Measurements from ENCODE around the gene SPPL2A. TPM values are rescaled to one million over a fixed set of nuclear protein-coding genes. Genes with fewer than 3 reads are reported as not detected.

Gene SPPL2A
- total RNA-seq, 1 donor from 2014 or later, result 115 TPM

DNA sequence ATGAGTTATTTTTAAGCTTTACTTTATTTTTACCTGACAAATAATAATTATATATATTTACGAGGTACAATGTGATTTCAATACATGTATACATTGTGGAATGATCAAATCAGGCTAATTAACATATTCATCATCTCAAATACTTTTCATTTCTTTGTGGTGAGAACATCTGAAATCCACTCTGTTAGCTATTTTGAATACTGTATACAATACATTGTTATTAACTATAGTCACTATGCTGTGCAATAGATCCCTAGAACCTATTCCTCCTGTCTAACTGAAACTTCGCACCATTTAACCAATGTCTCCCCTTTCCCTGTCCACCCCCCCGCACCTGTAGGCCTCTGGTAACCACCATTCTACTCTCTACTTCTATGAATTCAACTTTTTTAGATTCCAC is 7.9 kb upstream of the SPPL2A start:
- H3K27me3 Mint-ChIP-seq (ENCODE audit: low read depth), result no peaks in the 10 kb centered on the region
- no peaks in the 10 kb centered on the region for H3K4me1 Mint-ChIP-seq (ENCODE audit: low read depth)
- H3K36me3 Mint-ChIP-seq (ENCODE audit: low read depth), result no peaks in the 10 kb centered on the region
- TF ChIP-seq, protein P1, sequence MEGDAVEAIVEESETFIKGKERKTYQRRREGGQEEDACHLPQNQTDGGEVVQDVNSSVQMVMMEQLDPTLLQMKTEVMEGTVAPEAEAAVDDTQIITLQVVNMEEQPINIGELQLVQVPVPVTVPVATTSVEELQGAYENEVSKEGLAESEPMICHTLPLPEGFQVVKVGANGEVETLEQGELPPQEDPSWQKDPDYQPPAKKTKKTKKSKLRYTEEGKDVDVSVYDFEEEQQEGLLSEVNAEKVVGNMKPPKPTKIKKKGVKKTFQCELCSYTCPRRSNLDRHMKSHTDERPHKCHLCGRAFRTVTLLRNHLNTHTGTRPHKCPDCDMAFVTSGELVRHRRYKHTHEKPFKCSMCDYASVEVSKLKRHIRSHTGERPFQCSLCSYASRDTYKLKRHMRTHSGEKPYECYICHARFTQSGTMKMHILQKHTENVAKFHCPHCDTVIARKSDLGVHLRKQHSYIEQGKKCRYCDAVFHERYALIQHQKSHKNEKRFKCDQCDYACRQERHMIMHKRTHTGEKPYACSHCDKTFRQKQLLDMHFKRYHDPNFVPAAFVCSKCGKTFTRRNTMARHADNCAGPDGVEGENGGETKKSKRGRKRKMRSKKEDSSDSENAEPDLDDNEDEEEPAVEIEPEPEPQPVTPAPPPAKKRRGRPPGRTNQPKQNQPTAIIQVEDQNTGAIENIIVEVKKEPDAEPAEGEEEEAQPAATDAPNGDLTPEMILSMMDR (IDR thresholded peaks at IDR 0.05), result no peak
- DNase-seq (ENCODE audit: low spot score), result no peak
- no peak overlapping the region for H3K4me3 Mint-ChIP-seq (ENCODE audit: unreplicated experiment)
- H3K27ac Mint-ChIP-seq (ENCODE audit: unreplicated experiment), result no peak overlapping the region
- no peaks in the 10 kb centered on the region for H3K9me3 Mint-ChIP-seq (ENCODE audit: low read depth)

DNA sequence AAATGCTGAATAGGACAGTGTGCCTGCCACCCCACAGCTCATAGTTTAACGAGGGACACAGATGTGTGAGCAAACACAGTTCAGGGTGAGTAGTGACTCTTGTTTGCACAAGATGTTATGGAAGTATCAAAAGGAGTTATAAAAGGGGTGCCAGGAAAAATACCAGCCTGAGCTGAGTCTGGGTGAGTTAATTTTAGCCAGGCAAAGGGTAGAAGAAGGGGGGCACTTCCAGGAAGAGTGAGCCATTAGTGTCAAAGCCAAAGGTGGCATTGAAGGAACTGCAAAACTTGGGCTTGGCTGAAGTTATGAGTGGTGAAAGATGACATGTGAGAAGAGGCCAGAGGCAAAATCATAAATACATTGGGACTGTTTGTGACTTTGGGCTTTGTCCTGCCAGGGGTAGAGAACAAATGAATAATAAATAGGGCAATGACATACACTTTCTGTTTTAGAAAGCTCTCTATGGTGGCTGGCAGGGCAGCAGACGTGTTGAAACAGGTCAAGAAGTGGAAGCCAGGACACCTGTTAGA is 1.9 kb upstream of the SPPL2A start:
- DNase-seq (ENCODE audit: low spot score), result no peak
- Mint-ChIP-seq H3K9me3 (ENCODE audit: low read depth) (no peaks in the 10 kb centered on the region), H3K27me3 (ENCODE audit: low read depth) (no peaks in the 10 kb centered on the region), H3K4me1 (ENCODE audit: low read depth) (peaks cover 34% of the 10 kb centered on the region), H3K27ac (ENCODE audit: unreplicated experiment) (peak overlapping the region; percentile 28), H3K4me3 (ENCODE audit: unreplicated experiment) (no peak overlapping the region), H3K36me3 (ENCODE audit: low read depth) (no peaks in the 10 kb centered on the region)
- TF ChIP-seq, protein P1 (IDR thresholded peaks at IDR 0.05), result no peak

DNA sequence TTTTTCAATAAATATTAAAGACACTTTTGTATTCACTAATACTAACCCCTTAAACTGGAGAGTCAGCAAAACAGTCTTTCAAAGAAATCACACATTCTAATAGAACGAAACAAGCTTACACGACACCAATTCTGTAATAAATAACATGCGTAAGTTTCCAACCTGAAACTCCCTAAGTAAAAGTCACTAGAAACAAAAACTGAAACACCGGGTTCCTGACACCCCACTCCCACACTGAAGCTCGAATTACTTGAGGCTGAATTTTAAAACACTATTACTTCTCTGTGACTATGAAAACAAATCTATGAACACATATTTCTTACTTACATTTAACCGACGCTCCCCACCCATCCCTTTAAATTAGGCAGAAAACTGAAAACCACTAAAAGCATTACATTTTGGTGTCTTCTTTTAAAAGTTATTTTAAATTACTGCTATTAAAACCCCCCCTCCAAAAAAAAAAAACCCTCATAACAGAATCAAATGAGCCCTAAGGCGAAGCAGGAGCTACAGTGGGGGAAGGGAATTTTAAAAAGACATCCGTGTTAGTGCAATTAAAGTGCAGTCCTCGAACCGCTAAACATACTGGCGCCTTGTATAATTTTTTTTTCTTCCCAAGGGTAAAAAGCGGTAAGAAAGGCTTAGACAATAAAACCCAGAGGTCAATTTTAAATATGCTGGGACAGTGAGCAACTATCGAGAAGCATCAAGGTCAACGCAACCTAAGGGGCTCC is 878 bp downstream of the SPPL2A start:
- H3K36me3 Mint-ChIP-seq (ENCODE audit: low read depth), result no peaks in the 10 kb centered on the region
- TF ChIP-seq, protein P1 (IDR thresholded peaks at IDR 0.05), result no peak
- no peaks in the 10 kb centered on the region for H3K27me3 Mint-ChIP-seq (ENCODE audit: low read depth)
- H3K4me1 Mint-ChIP-seq (ENCODE audit: low read depth), result peaks cover 40% of the 10 kb centered on the region
- H3K27ac Mint-ChIP-seq (ENCODE audit: unreplicated experiment), result peak overlapping the region; percentile 83
- H3K9me3 Mint-ChIP-seq (ENCODE audit: low read depth), result no peaks in the 10 kb centered on the region
- DNase-seq (ENCODE audit: low spot score), result no peak
- peak overlapping the region; percentile 83 for H3K4me3 Mint-ChIP-seq (ENCODE audit: unreplicated experiment)

DNA sequence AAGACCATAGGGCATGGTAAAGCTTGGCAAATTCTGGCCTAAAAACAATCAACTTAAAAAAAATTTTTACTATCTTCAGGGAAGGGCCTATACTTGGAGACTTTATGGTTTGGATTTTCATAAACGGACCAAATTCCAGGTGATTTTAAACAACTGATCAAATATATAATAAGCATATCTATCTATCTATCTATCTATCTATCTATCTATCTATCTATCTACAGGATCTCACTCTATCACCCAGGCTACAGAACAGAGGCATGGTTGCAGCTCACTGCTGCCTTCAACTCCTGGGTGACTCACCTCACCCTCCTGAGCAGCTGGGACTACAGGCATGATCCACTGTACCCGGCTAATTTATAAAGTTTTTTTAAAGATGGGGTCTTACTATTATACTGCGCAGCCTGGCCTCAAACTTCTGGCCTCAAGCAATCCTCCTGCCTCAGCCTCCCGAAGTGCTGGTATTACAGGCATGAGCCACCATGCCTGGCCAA is 6.7 kb downstream of the SPPL2A start:
- H3K4me3 Mint-ChIP-seq (ENCODE audit: unreplicated experiment), result no peak overlapping the region
- no peak for DNase-seq (ENCODE audit: low spot score)
- no peaks in the 10 kb centered on the region for H3K9me3 Mint-ChIP-seq (ENCODE audit: low read depth)
- no peak overlapping the region for H3K27ac Mint-ChIP-seq (ENCODE audit: unreplicated experiment)
- H3K27me3 Mint-ChIP-seq (ENCODE audit: low read depth), result no peaks in the 10 kb centered on the region
- TF ChIP-seq, protein P1 (IDR thresholded peaks at IDR 0.05), result no peak
- H3K36me3 Mint-ChIP-seq (ENCODE audit: low read depth), result no peaks in the 10 kb centered on the region
- peaks cover 41% of the 10 kb centered on the region for H3K4me1 Mint-ChIP-seq (ENCODE audit: low read depth)

DNA sequence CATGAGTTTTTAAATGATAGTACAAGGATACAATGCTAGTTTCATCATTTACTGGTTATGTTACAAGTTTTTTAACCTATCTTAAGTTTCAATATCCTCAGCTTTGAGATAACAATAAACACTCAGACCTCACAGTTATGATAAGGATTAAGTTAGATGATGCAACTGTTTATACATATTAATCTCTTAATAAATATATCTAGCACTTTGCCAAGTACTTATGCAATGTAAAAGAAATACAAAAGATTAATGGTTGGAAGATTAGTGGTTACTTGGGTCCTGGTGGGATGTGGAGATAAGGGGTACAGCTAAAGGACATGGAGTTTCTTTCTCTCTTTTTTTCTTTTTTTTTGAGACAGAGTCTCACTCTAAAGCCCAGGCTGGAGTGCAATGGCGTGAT is 12.0 kb downstream of the SPPL2A start:
- Mint-ChIP-seq H3K27ac (ENCODE audit: unreplicated experiment) (no peak overlapping the region), H3K4me3 (ENCODE audit: unreplicated experiment) (no peak overlapping the region), H3K9me3 (ENCODE audit: low read depth) (no peaks in the 10 kb centered on the region), H3K27me3 (ENCODE audit: low read depth) (no peaks in the 10 kb centered on the region), H3K4me1 (ENCODE audit: low read depth) (peaks cover 64% of the 10 kb centered on the region), H3K36me3 (ENCODE audit: low read depth) (no peaks in the 10 kb centered on the region)
- no peak for DNase-seq (ENCODE audit: low spot score)
- TF ChIP-seq, protein P1 (IDR thresholded peaks at IDR 0.05), result no peak

Data from chondrocyte (in vitro differentiated cells).